T-helper 22 cell (primary cell): ENCODE data around the gene RBMS1.
"Not testable (repeated sequence)": the region's sequence is repeated elsewhere in the genome, so short reads cannot be mapped to it uniquely, and the experiment has no call there.

Experiments
- DNase-seq: peaks from one replicate; pipeline ENCODE4 v3.0.0-alpha.2; 2020; ENCODE audit warnings: low read depth

RBMS1 gene

DNA sequence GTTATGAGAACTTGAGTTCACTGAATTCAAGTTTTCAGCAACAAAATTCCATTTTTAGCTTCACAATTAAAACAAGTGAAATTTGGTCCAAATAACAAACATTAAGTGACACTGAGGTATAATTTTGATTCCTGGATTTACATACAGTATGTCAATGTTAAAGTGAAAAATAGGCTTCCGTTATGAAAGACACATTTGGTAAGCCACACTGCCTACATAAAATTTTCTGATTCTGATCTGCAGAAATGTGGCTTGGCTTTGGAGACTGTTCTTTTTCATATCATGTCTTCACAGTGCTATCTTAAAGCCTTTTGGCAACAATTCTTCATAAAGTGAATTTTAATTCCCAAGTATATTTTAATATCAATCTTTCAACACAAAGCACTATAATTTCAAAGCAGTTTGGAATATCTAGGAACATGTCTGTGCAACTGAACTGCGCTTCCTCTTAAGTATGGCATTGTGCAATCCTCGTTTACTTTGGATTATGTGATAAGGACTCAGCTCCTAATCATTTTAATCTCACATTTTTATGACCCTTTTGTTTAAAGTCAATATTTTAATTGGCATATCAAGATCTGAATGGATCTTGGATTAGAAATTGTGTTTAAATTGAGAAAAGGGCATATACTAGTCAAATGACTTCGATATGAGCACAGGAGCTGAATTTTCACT lies 60.0 kb downstream of the RBMS1 start:
- DNase-seq = no peak

DNA sequence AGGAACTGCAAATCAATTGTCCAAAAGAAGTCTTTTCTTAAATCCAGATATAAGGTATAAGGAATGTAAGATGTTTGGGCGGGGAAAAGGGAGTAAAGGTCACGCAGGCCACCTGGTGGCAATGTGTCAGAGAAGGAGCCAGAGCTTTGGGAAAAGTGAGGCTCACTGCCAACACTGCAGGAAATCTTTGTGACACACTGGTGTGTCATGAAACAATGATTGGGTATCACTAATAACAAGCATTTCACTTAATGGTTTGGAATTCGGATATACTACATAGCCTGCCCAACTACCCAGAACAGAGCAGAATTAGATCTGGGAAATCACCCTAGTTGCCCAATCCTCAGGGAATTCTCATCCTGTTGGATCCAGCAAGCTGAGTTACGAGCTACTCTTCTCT lies 61.0 kb downstream of the RBMS1 start:
- DNase-seq = no peak

DNA sequence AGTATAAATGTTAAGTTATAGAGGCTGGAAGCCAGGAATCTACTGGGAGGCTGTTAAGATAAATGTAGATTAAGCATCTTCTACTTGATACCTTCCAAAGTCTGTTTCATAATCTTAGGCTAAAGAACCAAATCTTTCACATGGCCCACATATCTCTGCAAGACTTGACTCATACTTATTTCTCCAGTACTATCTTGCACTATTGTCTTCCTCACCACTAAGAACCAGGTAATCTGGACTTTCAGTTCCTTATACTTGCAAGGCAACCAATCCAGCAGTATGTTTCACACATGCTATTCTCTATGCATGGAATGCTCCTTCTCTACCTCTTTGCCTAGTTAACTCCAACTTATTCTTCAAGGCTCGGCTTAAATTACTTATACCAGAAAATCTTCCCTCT lies 62.2 kb downstream of the RBMS1 start:
- DNase-seq = no peak

- DNase-seq = no peak
Measured at GRCh38 chr2:160430001-160430344, 63.6 kb downstream of the RBMS1 start.

DNA sequence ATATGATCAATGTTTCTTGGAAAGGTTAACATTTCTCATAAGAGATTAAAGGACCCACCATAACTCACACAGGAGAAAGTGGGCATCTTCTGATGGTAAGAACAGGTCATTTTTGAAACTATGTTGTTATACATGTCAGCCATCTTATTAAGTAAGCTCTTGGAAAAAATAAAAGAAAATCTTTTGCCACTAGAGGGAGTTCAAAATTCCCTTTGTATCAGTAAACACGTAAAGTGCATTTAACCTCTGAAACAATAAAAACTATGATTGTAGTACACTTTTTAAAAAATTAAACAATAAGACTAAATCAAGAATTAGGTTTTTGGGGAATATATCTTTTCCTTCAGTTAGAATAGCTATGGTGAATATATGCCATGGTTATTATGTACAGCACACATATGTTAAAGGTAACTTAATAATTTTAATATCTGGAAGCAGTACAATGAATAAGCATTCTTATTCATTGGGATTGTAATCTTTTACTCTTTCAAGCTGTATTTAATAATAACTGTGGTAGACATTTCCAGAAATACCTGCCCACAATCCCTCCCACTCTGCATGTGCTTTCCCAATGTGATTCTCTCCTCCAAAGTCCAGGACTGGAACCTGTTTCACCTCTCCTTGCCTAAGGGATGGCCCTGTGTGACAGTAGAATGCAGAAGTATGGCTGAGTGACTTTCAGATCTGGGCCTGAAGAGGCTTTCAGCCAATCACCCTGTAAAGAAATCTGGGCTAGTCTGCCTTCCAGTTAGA lies 64.2 kb downstream of the RBMS1 start:
- DNase-seq = no peak

DNA sequence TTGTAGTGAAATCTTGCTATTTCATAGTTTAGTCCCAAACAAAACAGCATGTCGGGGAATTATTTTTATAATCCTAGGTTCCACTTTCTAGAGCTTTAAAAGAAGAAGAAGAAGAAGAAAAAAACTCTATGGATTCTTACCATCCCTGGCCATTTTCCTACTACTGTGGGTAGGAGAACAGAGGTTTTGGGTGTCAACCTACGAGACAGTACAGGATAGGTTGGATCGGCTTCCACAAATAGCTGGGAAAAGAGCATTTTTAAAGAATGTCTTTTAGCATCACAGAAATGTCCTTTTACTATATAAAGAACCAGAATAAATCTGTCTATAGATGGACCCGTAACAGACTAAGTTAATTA lies 65.2 kb downstream of the RBMS1 start:
- no peak for DNase-seq

DNA sequence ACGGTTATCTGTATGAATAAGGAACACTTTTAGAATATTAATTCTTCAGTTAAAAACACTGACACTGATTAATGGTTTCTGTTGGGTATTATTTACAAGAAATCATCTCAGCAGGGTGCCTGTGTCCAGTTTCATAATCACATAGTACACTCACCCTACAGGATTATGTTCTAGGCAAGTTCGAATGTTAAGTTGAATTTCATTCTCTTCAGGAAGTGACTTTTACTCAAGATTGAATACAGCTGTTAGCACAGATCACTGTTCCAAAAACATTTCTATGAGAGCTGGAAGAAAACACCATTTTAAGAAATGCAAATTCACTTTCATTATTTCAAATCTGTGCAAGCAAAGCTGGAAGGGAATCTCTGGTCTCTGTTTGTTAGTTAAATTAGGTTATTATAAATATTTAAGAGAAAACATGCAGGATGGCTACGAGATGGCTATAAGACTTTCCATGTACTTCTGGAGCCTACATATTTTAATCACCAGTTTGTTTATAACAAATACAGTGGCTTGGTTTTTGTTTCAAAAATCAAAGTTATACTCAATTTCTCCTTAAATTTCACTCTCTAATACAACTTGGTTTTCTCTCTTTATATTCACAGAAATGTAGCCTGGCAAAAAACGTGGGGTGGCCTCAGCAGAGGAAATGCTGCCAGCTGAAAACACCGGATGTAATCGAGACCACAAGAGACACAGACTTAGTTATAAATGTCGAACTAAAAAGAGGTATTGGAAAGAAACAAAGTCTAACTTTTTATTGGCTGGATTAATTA lies 65.8 kb downstream of the RBMS1 start:
- peak; percentile 44 for DNase-seq

DNA sequence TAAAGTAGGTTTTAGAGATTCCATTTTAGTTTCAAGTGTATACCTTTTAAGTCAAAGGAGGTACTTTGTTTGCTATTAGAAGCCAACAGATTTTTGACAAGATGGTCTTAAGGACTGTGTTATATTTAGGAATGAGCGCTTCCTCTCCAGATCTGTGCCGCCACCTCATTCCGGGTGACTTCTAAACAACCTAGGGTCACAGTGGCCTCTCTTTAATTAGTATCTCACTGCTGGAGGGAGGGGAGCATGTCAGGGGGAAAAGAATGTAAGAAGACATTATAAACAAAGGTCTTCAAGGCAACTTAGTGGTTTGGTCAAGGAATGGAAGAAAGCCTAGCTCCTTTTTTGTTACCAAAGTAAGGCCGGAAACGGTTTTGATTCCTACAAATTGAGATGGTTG lies 67.0 kb downstream of the RBMS1 start:
- no peak for DNase-seq

- DNase-seq = no peak
Measured at GRCh38 chr2:160425434-160426151, 68.0 kb downstream of the RBMS1 start.

- DNase-seq = no peak
Measured at GRCh38 chr2:160423126-160423525, 70.5 kb downstream of the RBMS1 start.

- not testable (repeated sequence) for DNase-seq
Measured at GRCh38 chr2:160421646-160422501, 71.7 kb downstream of the RBMS1 start.

- DNase-seq = no peak
Measured at GRCh38 chr2:160420711-160421110, 72.9 kb downstream of the RBMS1 start.

DNA sequence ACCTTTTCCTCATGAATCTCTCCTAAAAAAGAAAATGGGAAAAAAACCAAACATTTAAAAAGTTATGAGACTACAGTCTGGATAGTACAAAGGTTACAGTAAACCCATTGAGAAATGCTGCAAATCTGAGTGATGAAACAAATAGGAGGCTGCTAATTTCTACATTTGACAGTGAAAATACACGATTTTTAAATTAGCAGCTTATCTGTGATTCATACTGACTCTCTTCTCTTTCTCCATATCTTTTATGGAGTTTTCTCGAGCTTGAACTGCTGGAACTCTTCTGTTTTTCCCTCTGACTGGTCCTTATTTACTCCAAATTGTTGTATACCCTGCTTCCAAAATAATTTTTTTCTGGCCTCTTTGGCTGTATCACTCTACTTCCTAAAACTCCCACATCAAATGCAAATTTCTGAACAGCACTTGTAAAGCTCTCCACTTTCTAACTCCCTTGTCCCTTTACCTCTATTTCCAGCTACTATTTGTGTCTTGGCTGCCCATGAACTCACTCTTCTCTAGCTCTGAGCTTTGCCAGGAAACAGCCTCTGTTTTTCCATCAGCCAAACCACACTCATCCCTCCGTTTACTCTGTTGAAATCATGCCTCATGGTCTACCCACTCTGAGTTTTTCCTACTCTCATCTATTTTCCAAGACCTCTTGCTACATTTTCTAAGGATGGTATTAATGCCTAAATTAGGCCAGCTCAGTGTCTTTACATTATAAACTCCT lies 73.7 kb downstream of the RBMS1 start:
- no peak for DNase-seq

DNA sequence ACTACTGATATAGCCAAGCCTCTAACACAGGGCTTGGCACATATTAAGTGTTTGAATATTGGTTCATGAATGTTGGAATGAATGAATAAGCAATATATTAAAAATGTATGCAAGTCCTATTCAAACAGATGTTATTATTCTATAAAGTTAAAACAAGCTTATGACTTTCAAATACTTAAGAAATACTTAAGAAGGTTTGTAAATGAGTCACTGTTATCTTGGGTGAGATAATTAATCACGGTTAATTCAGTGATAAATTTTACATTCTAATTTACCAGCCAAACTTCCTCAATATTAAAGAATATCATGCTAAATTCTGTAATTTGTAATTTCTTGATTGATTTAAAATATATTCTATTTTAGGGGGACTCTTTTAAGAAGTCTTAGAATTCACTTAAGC lies 74.8 kb downstream of the RBMS1 start:
- DNase-seq = no peak

GRCh38 chr2:160418398-160418765 lies 75.2 kb downstream of the RBMS1 start:
- no peak for DNase-seq

- peak; percentile 28 for DNase-seq
Measured at GRCh38 chr2:160417745-160418397, 75.7 kb downstream of the RBMS1 start.

DNA sequence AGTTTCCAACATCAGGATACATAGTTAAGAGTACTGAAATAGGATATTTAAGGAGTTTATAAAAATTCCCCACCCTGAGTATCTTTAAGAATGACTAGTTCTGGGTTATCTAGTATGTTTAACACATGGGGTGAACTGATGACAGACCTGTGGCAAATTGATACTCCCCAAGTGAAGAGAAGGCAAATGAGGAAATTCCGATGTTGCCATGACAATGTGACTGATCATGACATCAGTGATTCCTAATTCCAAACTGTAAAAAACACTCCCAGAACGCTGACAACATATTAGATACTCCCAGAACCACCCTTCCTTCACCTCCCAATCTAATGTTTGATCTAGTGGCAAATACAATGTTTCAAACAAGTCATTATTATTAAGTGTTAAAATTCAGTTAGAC lies 77.6 kb downstream of the RBMS1 start:
- no peak for DNase-seq

DNA sequence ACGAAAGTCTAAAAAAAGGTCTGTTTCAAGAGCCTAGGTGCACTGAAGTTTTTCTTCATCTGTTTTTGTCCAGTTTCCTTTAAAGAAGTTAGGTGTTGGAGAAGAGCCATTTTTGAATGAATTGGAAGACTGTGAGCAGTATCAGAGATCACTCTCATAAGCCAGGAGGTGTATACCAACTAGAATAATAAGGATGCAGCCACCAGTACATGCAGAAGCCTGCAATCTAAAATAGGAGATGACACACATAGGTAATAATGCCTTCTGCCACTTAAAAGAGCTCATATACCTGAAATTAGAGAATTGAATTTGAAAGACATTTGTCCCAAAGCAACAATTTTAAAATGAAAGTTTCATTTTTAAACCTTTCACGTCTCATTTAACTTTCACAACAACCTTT lies 81.7 kb downstream of the RBMS1 start:
- DNase-seq = no peak

- DNase-seq = no peak
Measured at GRCh38 chr2:160411167-160411566, 82.4 kb downstream of the RBMS1 start.

DNA sequence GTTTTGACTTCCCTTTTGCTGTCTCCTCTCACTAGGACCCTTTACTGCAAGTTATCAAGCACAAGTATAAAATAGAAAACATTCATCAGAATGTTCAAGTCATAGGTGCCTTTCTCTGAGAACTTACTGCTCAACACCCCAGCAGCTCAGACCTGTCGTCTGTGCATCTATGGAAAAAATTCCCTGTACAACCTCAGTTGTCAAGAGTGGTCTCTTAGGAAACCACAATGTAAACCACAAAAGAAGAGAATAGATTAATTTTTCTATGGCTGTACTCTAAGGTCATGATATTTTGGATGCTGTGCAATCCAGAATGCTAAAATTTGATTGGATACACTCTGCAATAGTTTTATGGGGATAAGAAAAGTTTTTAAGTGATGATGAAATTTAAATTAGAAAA lies 84.1 kb downstream of the RBMS1 start:
- no peak for DNase-seq

GRCh38 chr2:160408959-160409291 lies 84.7 kb downstream of the RBMS1 start:
- no peak for DNase-seq
